Fibroblast of lung (primary cell): ENCODE results near the gene PPM1A. TPM values are rescaled to one million over a fixed set of nuclear protein-coding genes. Genes with fewer than 3 reads are reported as not detected.

Source experiments
- DNase-seq, 2 donors: peaks; one replicate each; pipeline versions ENCODE4 v3.0.0 to v3.0.0-alpha.2; 2010; ENCODE audit warnings: low read depth in 2 of 2
- H2AFZ ChIP-seq: 2 replicates; pipeline ENCODE4 v1.5.1; 2012; ENCODE audit warnings: low read length, control low read depth, inconsistent platforms
- H3K27ac ChIP-seq: 2 replicates; pipeline ENCODE4 v1.5.1; 2011; ENCODE audit warnings: low read length, control low read depth; ENCODE audit not compliant: insufficient read depth
- H3K27me3 ChIP-seq: 2 replicates; pipeline ENCODE4 v1.5.1; 2011; ENCODE audit warnings: mild to moderate bottlenecking, low read length; ENCODE audit not compliant: control insufficient read depth, insufficient read depth
- H3K36me3 ChIP-seq: 2 replicates; pipeline ENCODE4 v1.5.1; 2011; ENCODE audit warnings: low read length; ENCODE audit not compliant: control insufficient read depth, insufficient read depth
- H3K4me1 ChIP-seq: 2 replicates; pipeline ENCODE4 v1.5.1; 2011; ENCODE audit warnings: low read length; ENCODE audit not compliant: control insufficient read depth, insufficient read depth; ENCODE audit errors: extremely low read depth
- H3K4me2 ChIP-seq: 2 replicates; pipeline ENCODE4 v1.5.1; 2011; ENCODE audit warnings: low read length, control low read depth; ENCODE audit not compliant: insufficient read depth; ENCODE audit errors: extremely low read depth
- H3K4me3 ChIP-seq, 4 experiments: fragments of 200-600 bp in 1 of 4; sonication (generic) in 1 of 4; replicated peaks in 1 of 4; 2 replicates each; pipeline ENCODE4 v1.5.1; 2011 to 2016; ENCODE audit warnings: low read length in 4 of 4, low read depth in 3 of 4, mild to moderate bottlenecking in 3 of 4, control low read depth in 2 of 4, inconsistent platforms in 1 of 4, mixed read lengths in 1 of 4; ENCODE audit not compliant: insufficient read depth in 1 of 4; ENCODE audit errors: control extremely low read depth in 1 of 4
- H3K79me2 ChIP-seq: 2 replicates; pipeline ENCODE4 v1.5.1; 2012; ENCODE audit warnings: mild to moderate bottlenecking, low read length, inconsistent platforms; ENCODE audit not compliant: control insufficient read depth, insufficient read depth
- H3K9ac ChIP-seq: 2 replicates; pipeline ENCODE4 v1.5.1; 2011; ENCODE audit warnings: mild to moderate bottlenecking, low read length, control low read depth; ENCODE audit not compliant: insufficient read depth
- H3K9me3 ChIP-seq: 2 replicates; pipeline ENCODE4 v1.5.1; 2012; ENCODE audit warnings: low read depth, low read length; ENCODE audit not compliant: control insufficient read depth, insufficient read depth
- H4K20me1 ChIP-seq: 2 replicates; pipeline ENCODE4 v1.5.1; 2011; ENCODE audit warnings: low read length; ENCODE audit not compliant: control insufficient read depth, insufficient read depth; ENCODE audit errors: extremely low read depth
- CTCF ChIP-seq, 2 donors: IDR thresholded peaks in 1 of 2; conservative IDR thresholded peaks in 1 of 2; 1 replicate in 1 of 2; 2 replicates in 1 of 2; pipeline ENCODE4 v1.5.1; 2011 to 2012; ENCODE audit warnings: low read length in 2 of 2, control low read depth in 1 of 2, inconsistent platforms in 1 of 2, low read depth in 1 of 2, mild to moderate bottlenecking in 1 of 2
- EZH2 ChIP-seq: IDR thresholded peaks from 2 replicates; pipeline ENCODE4 v1.5.1; 2012; ENCODE audit warnings: low read length, control low read depth, mild to moderate bottlenecking; ENCODE audit errors: missing control alignments
- polyA plus RNA-seq, 2 donors: library from polyadenylated mRNA; depleted of rRNA in 1 of 2; stranded (reverse) in 1 of 2; unstranded in 1 of 2; fragments of >200 nt; gene quantifications; 2 replicates each; pipeline ENCODE4 v1.2.1, GENCODE V29; 2011 to 2012; ENCODE audit warnings: missing spikeins in 1 of 2
- total RNA-seq: library from RNA; depleted of rRNA; stranded (reverse); fragments of >200 nt; gene quantifications from 2 replicates; pipeline ENCODE4 v1.2.1, GENCODE V29; 2014

The PPM1A gene
- total and polyA plus RNA-seq, 2 donors (not counting 1 experiment from before 2014, with no cell fraction given) = 25.9 to 51.3 TPM

- Histone ChIP-seq H3K9ac (no peak overlapping the region), H3K9me3 (no peaks in the 10 kb centered on the region), H3K79me2 (no peaks in the 10 kb centered on the region)
Measured at GRCh38 chr14:60309867-60310552, 61.0 kb downstream of the PPM1A start.

GRCh38 chr14:60311417-60311816 lies 62.4 kb downstream of the PPM1A start:
- H2AFZ ChIP-seq = no peak overlapping the region
- no peak for TF ChIP-seq CTCF (conservative IDR thresholded peaks at IDR 0.05 in 1 of 2, IDR thresholded peaks at IDR 0.05 in 1 of 2; ENCODE audit: low read depth in 1 of 2, low read length in 2 of 2)
- no peak for TF ChIP-seq EZH2
- H3K4me2 ChIP-seq = no peak overlapping the region
- H3K36me3 ChIP-seq = no peaks in the 10 kb centered on the region
- peak; percentile 37 to 47 for DNase-seq
- no peaks in the 10 kb centered on the region for H3K79me2 ChIP-seq
- no peak overlapping the region for H3K9ac ChIP-seq
- no peaks in the 10 kb centered on the region for H3K4me1 ChIP-seq
- peaks cover 7% of the 10 kb centered on the region for H3K27me3 ChIP-seq
- no peaks in the 10 kb centered on the region for H3K9me3 ChIP-seq
- H3K27ac ChIP-seq = no peak overlapping the region
- H4K20me1 ChIP-seq = no peaks in the 10 kb centered on the region
- no peak overlapping the region for H3K4me3 ChIP-seq

More at GRCh38 chr14:60309867-60310552, 61.0 kb downstream of the PPM1A start:
- Histone ChIP-seq H3K27ac (no peak overlapping the region), H3K36me3 (no peaks in the 10 kb centered on the region), H3K4me2 (no peak overlapping the region), H2AFZ (no peak overlapping the region), H3K4me1 (no peaks in the 10 kb centered on the region), H4K20me1 (no peaks in the 10 kb centered on the region), H3K27me3 (peaks cover 5% of the 10 kb centered on the region), H3K4me3 (no peak overlapping the region)
- TF ChIP-seq CTCF (conservative IDR thresholded peaks at IDR 0.05 in 1 of 2, IDR thresholded peaks at IDR 0.05 in 1 of 2; ENCODE audit: low read depth in 1 of 2, low read length in 2 of 2) (no peak), EZH2 (no peak)
- no peak for DNase-seq

- Histone ChIP-seq H3K4me1 (no peaks in the 10 kb centered on the region), H3K36me3 (no peaks in the 10 kb centered on the region), H3K27ac (no peak overlapping the region), H3K4me2 (no peak overlapping the region), H4K20me1 (no peaks in the 10 kb centered on the region), H3K9me3 (no peaks in the 10 kb centered on the region), H3K27me3 (peaks cover 7% of the 10 kb centered on the region), H3K9ac (no peak overlapping the region), H2AFZ (no peak overlapping the region), H3K79me2 (no peaks in the 10 kb centered on the region), H3K4me3 (no peak overlapping the region)
- TF ChIP-seq EZH2 = no peak
- no peak for TF ChIP-seq CTCF (conservative IDR thresholded peaks at IDR 0.05 in 1 of 2, IDR thresholded peaks at IDR 0.05 in 1 of 2; ENCODE audit: low read depth in 1 of 2, low read length in 2 of 2)
- DNase-seq = no peak
Measured at GRCh38 chr14:60313093-60313492, 64.1 kb downstream of the PPM1A start.
